Astrocyte of the cerebellum (primary cell): ENCODE data around the gene ZMIZ1.

Experiments
- DNase-seq: peaks from one replicate; pipeline ENCODE4 v3.0.0-alpha.2; 2011; ENCODE audit warnings: low read depth
- H3K4me3 ChIP-seq: 2 replicates; pipeline ENCODE4 v1.5.1; 2011; ENCODE audit warnings: mild to moderate bottlenecking, low read depth, low read length, moderate library complexity
- in situ Hi-C: cut with HindIII; loops from 2 replicates; pipeline ENCODE4 v1.10.0; 2017; ENCODE audit warnings: low sequenced_read_pairs
- TF ChIP-seq, protein P1 (sequence below): IDR thresholded peaks from 2 replicates; pipeline ENCODE4 v1.5.1; 2012; ENCODE audit warnings: low read length, low read depth, moderate library complexity, mild to moderate bottlenecking; ENCODE audit errors: missing control alignments

ZMIZ1 gene

DNA sequence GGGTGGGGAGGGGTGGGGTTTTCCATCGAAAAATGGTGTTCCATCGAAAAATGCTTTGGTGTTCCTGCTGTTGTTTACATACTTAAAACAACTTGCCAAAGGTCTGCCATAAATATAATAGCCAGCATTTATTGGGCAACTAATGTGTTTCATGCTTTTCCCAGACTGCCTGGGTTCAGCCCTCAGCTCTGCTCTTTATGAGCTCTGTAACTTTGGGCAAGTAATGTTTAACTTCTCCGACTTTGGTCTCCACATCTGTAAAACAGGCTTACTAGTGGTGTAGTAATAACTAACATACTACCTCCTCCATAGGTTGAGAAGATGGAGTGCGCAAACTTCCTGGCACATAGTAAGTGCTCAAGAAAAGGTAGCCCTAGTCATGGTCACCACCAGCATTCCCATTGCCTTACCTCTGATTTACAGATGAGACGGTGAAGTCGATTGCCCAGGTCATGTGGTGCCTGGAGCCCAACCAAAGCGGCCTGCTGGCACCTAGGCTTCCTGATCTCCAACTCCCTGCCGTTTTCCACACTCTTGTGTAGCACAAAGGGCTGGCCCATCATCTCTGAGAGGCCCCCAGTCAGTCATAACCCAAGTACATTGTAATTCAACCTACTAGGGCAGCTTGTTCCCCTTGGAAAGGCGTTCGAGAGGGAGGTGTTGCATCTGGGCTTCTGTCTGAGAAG lies 8.9 kb downstream of the ZMIZ1 start:
- H3K4me3 ChIP-seq = no peak overlapping the region
- in situ Hi-C loops = loop anchor here (5.0 to 10.0 kb wide), 2 partner anchors 115 to 883 kb away; no protein-coding TSS in a partner anchor
- TF ChIP-seq, protein P1, sequence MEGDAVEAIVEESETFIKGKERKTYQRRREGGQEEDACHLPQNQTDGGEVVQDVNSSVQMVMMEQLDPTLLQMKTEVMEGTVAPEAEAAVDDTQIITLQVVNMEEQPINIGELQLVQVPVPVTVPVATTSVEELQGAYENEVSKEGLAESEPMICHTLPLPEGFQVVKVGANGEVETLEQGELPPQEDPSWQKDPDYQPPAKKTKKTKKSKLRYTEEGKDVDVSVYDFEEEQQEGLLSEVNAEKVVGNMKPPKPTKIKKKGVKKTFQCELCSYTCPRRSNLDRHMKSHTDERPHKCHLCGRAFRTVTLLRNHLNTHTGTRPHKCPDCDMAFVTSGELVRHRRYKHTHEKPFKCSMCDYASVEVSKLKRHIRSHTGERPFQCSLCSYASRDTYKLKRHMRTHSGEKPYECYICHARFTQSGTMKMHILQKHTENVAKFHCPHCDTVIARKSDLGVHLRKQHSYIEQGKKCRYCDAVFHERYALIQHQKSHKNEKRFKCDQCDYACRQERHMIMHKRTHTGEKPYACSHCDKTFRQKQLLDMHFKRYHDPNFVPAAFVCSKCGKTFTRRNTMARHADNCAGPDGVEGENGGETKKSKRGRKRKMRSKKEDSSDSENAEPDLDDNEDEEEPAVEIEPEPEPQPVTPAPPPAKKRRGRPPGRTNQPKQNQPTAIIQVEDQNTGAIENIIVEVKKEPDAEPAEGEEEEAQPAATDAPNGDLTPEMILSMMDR = no peak
- DNase-seq = no peak

DNA sequence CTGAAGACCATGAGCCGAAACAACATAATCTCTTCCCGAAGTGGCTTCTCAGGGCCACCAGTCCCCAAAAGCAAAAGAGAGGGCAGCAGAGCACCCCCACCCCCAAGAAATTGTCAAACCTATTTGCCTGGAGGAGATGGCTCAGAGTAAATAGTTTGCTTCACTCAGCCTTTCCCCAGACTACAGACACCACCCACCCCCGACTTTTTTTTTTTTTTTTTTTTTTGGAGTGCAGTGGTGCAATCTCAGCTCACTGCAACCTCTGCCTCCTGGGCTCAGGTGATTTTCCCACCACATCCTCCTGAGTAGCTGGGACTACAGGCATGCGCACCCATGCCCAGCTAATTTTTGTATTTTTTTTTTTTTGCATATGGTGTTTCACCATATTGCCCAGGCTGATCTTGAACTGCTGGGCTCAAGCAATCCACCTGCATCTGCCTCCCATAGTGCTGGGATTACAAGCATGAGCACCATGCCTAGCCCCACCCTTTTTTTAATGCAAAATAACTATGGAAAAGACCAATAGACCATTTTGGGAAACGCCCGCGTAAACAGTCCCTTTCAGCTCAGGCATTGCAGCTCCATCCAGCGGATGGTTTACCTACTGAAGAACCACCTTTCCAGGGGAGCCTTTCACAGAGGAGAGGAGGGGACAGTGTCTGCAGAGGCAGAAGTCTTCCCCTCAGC lies 9.7 kb downstream of the ZMIZ1 start:
- in situ Hi-C loops = loop anchor here (5.0 to 10.0 kb wide), 2 partner anchors 114 to 884 kb away; no protein-coding TSS in a partner anchor
- H3K4me3 ChIP-seq = no peak overlapping the region
- TF ChIP-seq, protein P1 = no peak
- DNase-seq = no peak

DNA sequence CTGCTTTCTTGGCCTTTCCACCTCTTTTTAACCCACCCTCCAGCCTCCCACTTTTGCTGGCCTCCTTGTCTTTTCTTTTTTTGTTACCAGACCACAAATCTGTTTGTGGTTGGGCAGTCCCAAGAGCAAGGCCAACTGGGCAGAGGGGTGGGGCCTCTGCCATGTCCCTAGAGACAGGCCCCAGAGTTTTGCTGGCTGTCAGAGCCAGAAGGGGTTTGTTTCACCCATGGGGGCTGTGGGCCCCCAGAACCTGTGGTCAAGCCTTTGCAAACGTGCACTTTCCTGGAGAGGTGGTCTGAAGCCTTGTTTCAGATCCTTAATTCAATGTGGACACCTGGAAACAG lies 10.3 kb downstream of the ZMIZ1 start:
- H3K4me3 ChIP-seq = no peak overlapping the region
- TF ChIP-seq, protein P1 = no peak
- no peak for DNase-seq
- in situ Hi-C loops = loop anchor here (5.0 to 10.0 kb wide), 2 partner anchors 113 to 884 kb away; no protein-coding TSS in a partner anchor

DNA sequence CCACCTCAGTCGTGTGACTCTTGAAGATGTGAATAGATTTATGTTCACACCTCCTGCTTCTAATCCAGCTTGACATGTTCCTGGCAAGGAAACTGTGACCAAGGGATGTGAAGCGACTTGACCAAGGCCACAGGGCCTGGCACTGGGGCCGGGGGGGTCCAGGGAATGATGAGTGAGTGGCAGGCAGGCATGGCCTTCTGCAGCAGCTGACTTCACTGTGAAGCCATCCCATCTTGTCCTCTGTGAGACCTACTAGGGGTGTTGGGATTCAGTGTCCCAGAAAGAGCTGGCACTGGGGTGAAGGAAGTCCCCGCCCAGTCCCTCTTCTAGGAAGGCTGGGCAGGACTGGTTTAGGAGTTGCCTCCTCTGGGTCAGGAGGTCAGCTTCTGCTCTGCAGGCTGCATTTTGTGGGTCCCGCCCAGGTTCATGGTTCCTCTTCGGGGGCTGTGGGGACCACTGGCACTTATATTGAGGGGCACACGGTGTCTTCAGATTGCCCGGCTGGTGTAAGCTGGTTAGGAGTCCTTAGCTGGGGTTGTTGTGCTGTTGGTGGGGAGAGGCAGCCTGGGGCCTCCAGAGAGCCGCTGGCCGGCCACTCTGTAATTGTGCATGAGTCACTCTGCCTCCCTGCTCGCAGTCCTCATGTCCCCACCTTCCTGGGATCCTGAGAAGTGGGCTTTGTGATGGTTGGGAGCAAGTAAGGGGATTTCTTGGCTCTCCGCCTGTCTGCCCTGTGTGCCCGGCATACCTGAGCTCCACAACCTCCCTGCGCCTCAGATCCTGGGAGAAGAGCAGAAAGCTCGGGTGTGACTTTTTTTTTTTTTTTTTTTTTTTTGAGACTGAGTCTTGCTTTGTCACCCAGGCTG lies 11.0 kb downstream of the ZMIZ1 start:
- TF ChIP-seq, protein P1 = no peak
- H3K4me3 ChIP-seq = no peak overlapping the region
- in situ Hi-C loops = loop anchor here (5.0 to 10.0 kb wide), 2 partner anchors 113 to 885 kb away; no protein-coding TSS in a partner anchor
- no peak for DNase-seq

DNA sequence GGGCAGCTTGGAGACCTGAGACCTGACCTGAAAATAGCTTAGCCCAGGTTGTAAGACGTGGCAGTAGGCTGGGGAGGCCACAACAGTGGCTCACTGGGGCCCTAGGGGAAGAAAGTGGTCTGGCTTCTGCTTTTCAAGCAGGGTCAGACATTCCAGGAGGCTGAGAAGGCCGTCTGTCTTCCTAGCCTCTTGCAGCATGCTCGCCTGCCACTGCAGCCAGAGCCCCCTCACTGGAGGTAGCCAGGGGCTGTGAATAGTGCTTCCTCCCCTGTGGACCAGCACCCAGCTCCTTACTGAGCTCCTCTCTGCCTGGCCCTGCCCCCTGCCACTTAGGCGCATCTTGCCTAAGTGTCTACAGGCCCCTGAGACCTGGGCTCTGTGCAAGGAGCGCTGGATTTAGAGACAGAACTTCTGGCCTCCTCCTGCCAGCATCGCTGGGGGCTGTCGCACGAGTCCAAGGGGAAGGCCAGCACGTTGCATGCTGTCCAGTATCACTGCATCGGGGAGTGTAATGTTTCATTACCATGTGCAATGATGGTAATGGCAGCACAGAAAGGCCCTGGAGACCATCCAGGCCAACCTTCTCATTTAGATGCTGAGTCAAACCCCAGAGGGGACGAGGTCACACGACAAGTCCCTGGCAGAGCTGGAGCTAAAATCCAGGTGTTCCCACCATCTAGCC lies 12.7 kb downstream of the ZMIZ1 start:
- DNase-seq = peak; percentile 76
- in situ Hi-C loops = no loop called here
- H3K4me3 ChIP-seq = no peak overlapping the region
- TF ChIP-seq, protein P1 = peak; percentile 14

DNA sequence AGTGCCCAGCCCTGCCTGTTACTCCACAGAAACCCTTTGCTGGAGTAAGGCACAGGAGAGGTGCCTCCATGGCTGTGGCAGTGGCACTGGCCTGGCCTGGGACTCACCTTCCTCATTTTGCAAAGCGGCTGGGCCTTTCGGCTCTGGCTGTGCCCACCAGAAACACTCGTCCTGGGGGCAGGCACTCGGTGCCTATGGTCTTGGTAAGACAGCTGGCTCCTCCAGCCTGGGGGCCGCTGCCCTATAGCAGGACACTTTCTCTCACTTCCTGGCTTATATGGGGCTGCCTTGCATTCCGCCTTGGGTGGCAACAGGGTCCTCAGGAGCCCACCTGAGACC lies 13.2 kb downstream of the ZMIZ1 start:
- no peak for DNase-seq
- in situ Hi-C loops = no loop called here
- TF ChIP-seq, protein P1 = no peak
- H3K4me3 ChIP-seq = no peak overlapping the region
